ENCODE data around the gene KRT32.

GRCh38 chr17:41492771-41493170 lies 25.6 kb upstream of the KRT32 start:
- TF ChIP-seq CTCF (IDR thresholded peaks at IDR 0.05) (no peak), POLR2A (IDR thresholded peaks at IDR 0.05) (no peak)
